CD8-positive, alpha-beta memory T cell (primary cell): Measurements from ENCODE around the gene FBH1. TPM values are rescaled to one million over a fixed set of nuclear protein-coding genes. Genes with fewer than 3 reads are reported as not detected.

ENCODE experiments used
- CTCF ChIA-PET: fragments of 350-600 bp; sonication (Branson Sonifier 250); formaldehyde crosslinking; loops from one replicate; lab custom pipeline; 2021; ENCODE audit warnings: antibody characterized with exemption; lab: Charles Lee
- POLR2A ChIA-PET: fragments of 350-600 bp; sonication (Branson Sonifier 250); formaldehyde crosslinking; loops from one replicate; lab custom pipeline; 2021; ENCODE audit warnings: antibody characterized with exemption; lab: Charles Lee
- DNase-seq, 5 donors: peaks; one replicate each; pipeline versions ENCODE4 v3.0.0 to v3.0.0-alpha.2; 2020 to 2022; ENCODE audit warnings: mixed read lengths in 1 of 5
- H3K27ac ChIP-seq: one replicate; pipeline ENCODE4 v1.7.0; 2013; ENCODE audit warnings: low read depth, mild to moderate bottlenecking, low read length, moderate library complexity
- H3K27me3 ChIP-seq: 2 replicates; pipeline ENCODE4 v1.7.0; 2013; ENCODE audit warnings: low read length, mild to moderate bottlenecking; ENCODE audit not compliant: insufficient read depth, poor library complexity, severe bottlenecking
- H3K36me3 ChIP-seq: 2 replicates; pipeline ENCODE4 v1.7.0; 2013; ENCODE audit warnings: mild to moderate bottlenecking, low read length, moderate library complexity; ENCODE audit not compliant: insufficient read depth
- H3K4me1 ChIP-seq: 2 replicates; pipeline ENCODE4 v1.7.0; 2013; ENCODE audit warnings: mild to moderate bottlenecking, low read length, moderate library complexity; ENCODE audit not compliant: insufficient read depth
- H3K4me3 ChIP-seq: 2 replicates; pipeline ENCODE4 v1.7.0; 2013; ENCODE audit warnings: mild to moderate bottlenecking, low read length
- H3K9me3 ChIP-seq: 2 replicates; pipeline ENCODE4 v1.7.0; 2013; ENCODE audit warnings: mild to moderate bottlenecking, low read length
- H3K27ac Mint-ChIP-seq, 8 donors: one replicate each; pipeline ENCODE4 v1.8.0; 2020 to 2021; ENCODE audit warnings: mixed read lengths in 8 of 8, mild to moderate bottlenecking in 6 of 8, inconsistent platforms in 3 of 8, moderate library complexity in 3 of 8
- H3K27me3 Mint-ChIP-seq, 2 donors: one replicate each; pipeline ENCODE4 v1.8.0; 2020 to 2021; ENCODE audit warnings: mixed read lengths in 2 of 2, mild to moderate bottlenecking in 1 of 2, moderate library complexity in 1 of 2
- H3K36me3 Mint-ChIP-seq, 3 donors: one replicate each; pipeline ENCODE4 v1.8.0; 2020 to 2021; ENCODE audit warnings: mixed read lengths in 3 of 3, inconsistent platforms in 1 of 3, mild to moderate bottlenecking in 1 of 3
- H3K4me1 Mint-ChIP-seq, 3 donors: one replicate each; pipeline ENCODE4 v1.8.0; 2020 to 2021; ENCODE audit warnings: mixed read lengths in 3 of 3, inconsistent platforms in 1 of 3, mild to moderate bottlenecking in 1 of 3
- H3K4me3 Mint-ChIP-seq, 7 donors: one replicate each; pipeline ENCODE4 v1.8.0; 2020 to 2021; ENCODE audit warnings: mixed read lengths in 7 of 7, mild to moderate bottlenecking in 6 of 7, moderate library complexity in 4 of 7, inconsistent platforms in 2 of 7
- H3K9me3 Mint-ChIP-seq, 5 donors: one replicate each; pipeline ENCODE4 v1.8.0; 2020 to 2022; ENCODE audit warnings: mixed read lengths in 5 of 5, mild to moderate bottlenecking in 3 of 5, moderate library complexity in 2 of 5, inconsistent platforms in 1 of 5
- polyA plus RNA-seq: library from polyadenylated mRNA; unstranded; fragments of 300-500 nt; fragmentation: Illumina TruSeq; gene quantifications from one replicate; pipeline ENCODE4 v1.2.3, GENCODE V29; 2021
- total RNA-seq, 2 experiments: library from RNA; stranded (reverse); gene quantifications; one replicate each; pipeline ENCODE4 v1.2.3, GENCODE V29; 2021

FBH1 gene
- total and polyA plus RNA-seq, 3 experiments from 2014 or later = 58.7 to 82.2 (median 59.3) TPM

DNA sequence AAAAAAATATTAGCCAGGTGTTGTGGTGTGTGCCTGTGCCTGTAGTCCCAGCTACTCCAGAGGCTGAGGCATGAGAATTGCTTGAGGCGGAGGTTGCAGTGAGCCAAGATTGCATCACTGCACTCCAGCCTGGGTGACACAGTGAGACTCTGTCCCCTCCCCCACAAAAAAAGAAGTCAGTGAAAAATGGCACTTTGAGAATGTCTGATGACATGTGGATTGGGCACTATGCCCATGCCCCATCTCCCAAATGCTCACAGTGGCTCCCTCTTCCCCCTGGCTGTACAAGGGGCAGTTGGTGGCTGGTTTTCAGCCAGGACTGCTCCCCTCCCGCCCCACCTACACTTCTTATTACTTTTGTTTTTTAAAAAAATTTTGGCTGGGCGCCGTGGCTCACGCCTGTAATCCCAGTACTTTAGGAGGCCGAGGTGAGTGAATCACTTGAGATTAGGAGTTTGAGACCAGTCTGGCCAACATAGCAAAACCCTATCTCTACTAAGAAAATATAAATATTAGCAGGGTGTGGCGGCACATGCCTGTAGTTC, 61.2 kb downstream of the FBH1 start:
- Mint-ChIP-seq H3K27me3 (no peaks in the 10 kb centered on the region), H3K9me3 (no peaks in the 10 kb centered on the region), H3K36me3 (peaks cover 0 to 32% (median 4%) of the 10 kb centered on the region in 3 donors), H3K27ac (peak overlapping the region in 1 of 8 donors; percentile 58), H3K4me1 (peaks cover 0 to 1% (median under 1%) of the 10 kb centered on the region in 3 donors), H3K4me3 (no peak overlapping the region)
- Histone ChIP-seq H3K27ac (no peak overlapping the region), H3K9me3 (no peaks in the 10 kb centered on the region), H3K4me3 (no peak overlapping the region), H3K27me3 (no peaks in the 10 kb centered on the region), H3K36me3 (no peaks in the 10 kb centered on the region), H3K4me1 (no peaks in the 10 kb centered on the region)
- no peak for DNase-seq
- CTCF ChIA-PET = interaction anchor here (0.7 to 1.0 kb wide), 2 partner anchors 11 to 504 kb away, joined by 3 to 5 read pairs; no protein-coding TSS in a partner anchor
- POLR2A ChIA-PET = no interaction called here

DNA sequence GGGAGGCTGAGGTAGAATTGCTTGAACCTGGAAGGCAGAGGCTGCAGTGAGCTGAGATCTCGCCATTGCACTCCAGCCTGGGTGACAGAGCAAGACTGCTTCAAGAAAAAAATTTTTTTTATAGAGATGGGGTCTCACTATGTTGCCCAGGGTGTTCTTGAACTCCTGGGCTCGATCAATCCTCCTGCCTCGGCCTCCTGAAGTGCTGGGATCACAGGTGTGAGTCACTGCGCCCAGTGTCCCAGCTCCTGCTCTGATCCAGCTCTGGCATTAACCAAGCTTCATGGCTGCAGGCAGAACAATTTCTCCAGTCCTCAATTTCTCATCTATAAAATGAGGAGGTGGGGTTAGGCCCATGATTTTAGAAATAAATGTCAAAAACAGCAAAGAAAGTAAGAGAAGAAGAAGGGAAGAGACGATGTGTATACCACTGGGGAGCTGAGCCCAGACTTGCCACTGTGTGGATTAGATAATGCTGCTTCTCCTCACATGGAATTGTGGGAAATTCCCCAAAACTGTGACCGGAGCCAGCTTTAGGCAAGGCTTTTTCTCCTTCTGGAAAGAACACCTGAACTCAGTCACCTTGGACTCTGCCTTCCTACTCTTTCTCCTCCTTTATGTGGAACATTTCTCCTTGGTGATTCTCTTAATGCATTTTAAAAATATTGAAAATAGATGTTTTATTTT, 61.8 kb downstream of the FBH1 start:
- no peaks in the 10 kb centered on the region for H3K9me3 Mint-ChIP-seq
- Histone ChIP-seq H3K27me3 (no peaks in the 10 kb centered on the region), H3K27ac (no peak overlapping the region), H3K4me3 (no peak overlapping the region), H3K4me1 (no peaks in the 10 kb centered on the region), H3K36me3 (no peaks in the 10 kb centered on the region), H3K9me3 (no peaks in the 10 kb centered on the region)
- H3K27ac Mint-ChIP-seq = peak overlapping the region in 1 of 8 donors; percentile 40
- H3K27me3 Mint-ChIP-seq = no peaks in the 10 kb centered on the region
- DNase-seq = no peak
- CTCF ChIA-PET = no interaction called here
- H3K4me1 Mint-ChIP-seq = no peaks in the 10 kb centered on the region
- H3K36me3 Mint-ChIP-seq = peaks cover 0 to 38% (median 4%) of the 10 kb centered on the region in 3 donors
- no peak overlapping the region for H3K4me3 Mint-ChIP-seq
- POLR2A ChIA-PET = no interaction called here

DNA sequence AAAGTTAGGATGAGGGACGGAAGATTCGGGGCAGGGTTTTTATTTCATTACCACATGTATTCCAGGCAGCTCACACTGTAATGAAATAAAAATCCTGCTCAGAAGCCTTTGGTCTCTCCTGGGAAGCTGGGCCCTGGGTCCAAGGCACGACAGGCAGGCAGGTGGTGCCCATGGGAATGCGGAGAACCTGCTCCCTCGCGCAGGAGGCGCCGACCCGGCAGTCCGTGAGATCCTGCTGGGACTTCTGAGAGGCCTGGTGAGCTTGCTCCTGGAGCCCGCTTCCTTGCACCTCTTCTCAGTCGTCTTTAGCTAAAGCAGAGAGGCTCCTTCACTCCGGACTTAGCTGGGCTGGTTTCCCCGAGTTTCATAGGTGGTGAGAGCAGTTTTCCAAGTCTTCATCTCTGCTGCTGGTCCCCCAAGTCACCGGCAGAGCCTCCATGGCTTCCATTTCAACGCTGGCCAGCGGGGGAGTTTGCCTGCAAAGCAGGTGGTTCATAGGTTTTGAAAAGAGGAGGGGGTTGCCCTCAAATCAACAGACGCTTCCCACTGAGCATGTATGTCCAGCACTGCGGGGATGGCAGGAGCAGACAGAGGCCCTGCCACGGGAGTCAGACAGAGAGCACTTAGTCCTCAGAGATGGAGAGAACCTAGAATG, 62.8 kb downstream of the FBH1 start:
- Mint-ChIP-seq H3K27ac (peak overlapping the region in 3 of 8 donors; percentile 19 to 77 (median 58)), H3K36me3 (peaks cover 0 to 40% (median 4%) of the 10 kb centered on the region in 3 donors), H3K9me3 (no peaks in the 10 kb centered on the region), H3K4me1 (no peaks in the 10 kb centered on the region), H3K4me3 (no peak overlapping the region), H3K27me3 (no peaks in the 10 kb centered on the region)
- Histone ChIP-seq H3K4me1 (no peaks in the 10 kb centered on the region), H3K27me3 (no peaks in the 10 kb centered on the region), H3K9me3 (no peaks in the 10 kb centered on the region), H3K36me3 (no peaks in the 10 kb centered on the region), H3K27ac (no peak overlapping the region), H3K4me3 (no peak overlapping the region)
- CTCF ChIA-PET = interaction anchor here (1.0 kb wide), 1 partner anchor 133 kb away, joined by 3 read pairs; no protein-coding TSS in a partner anchor
- no peak for DNase-seq
- POLR2A ChIA-PET = no interaction called here

DNA sequence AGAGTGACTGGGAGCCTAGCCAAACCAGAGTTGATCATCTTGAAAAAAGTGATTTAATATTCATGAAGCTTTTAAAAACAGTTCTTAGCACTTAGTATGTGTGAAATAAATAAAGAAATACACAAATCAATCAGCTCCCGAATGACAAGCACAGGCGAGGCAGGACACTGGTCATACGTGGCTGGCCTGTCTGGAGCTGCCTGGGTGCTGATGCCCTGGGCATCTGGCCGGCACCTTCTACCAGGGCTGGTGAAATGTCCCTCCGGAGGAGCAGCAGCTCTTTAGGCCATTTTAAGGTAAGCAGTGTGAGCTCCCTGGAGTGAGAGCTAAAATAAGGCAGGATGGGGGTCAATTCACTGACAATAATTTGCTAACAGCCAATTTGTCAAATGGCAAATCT, 63.6 kb downstream of the FBH1 start:
- CTCF ChIA-PET = no interaction called here
- no peak overlapping the region for H3K4me3 ChIP-seq
- no peaks in the 10 kb centered on the region for H3K9me3 ChIP-seq
- POLR2A ChIA-PET = no interaction called here
- H3K4me1 ChIP-seq = no peaks in the 10 kb centered on the region
- H3K36me3 ChIP-seq = no peaks in the 10 kb centered on the region
- H3K27me3 ChIP-seq = no peaks in the 10 kb centered on the region
- Mint-ChIP-seq H3K4me3 (no peak overlapping the region), H3K27ac (peak overlapping the region in 2 of 8 donors; percentile 11 to 77), H3K27me3 (no peaks in the 10 kb centered on the region), H3K36me3 (peaks cover 0 to 47% (median 4%) of the 10 kb centered on the region in 3 donors), H3K9me3 (no peaks in the 10 kb centered on the region), H3K4me1 (no peaks in the 10 kb centered on the region)
- no peak for DNase-seq
- no peak overlapping the region for H3K27ac ChIP-seq

DNA sequence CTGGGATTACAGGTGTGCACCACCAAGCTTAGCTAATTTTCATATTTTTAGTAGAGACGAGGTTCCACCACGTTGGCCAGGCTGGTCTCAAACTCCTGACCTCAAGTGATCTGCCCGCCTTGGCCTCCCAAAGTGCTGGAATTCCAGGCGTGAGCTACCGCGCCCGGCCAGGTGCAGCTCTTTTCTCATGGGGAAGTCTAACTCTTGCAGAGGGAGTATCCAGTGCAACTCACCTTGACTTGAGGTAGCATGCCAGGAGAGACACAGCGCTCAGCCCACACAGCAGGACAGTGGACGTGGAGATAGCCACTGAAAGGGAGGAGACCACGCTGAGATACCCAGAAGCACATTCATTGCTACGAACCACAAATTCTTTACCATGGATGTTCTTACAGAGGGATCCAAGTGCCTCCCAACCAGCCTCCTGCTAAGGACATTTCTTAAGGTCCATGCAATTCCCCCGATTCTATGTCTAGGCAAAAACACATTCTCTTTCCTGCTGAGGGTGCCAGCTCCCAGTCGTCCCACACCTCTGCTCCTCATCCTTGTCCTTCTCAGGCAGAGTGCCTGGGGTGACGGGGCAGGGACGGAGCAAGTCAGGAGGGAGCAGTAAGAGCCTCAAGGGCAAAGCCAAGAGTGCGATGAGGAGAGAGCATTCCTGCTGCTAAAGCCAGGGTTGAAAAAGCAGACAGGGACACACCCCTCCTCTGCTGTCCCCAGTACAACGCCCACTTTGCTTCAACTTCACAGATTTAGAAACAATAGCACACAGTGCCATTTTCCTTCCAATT, 66.3 kb downstream of the FBH1 start:
- Histone ChIP-seq H3K27ac (no peak overlapping the region), H3K27me3 (no peaks in the 10 kb centered on the region), H3K4me1 (no peaks in the 10 kb centered on the region), H3K9me3 (no peaks in the 10 kb centered on the region), H3K36me3 (no peaks in the 10 kb centered on the region), H3K4me3 (no peak overlapping the region)
- peaks cover 0 to 60% (median 10%) of the 10 kb centered on the region in 3 donors for H3K36me3 Mint-ChIP-seq
- H3K27ac Mint-ChIP-seq = peak overlapping the region in 1 of 8 donors; percentile 29
- H3K9me3 Mint-ChIP-seq = no peaks in the 10 kb centered on the region
- no peak for DNase-seq
- H3K4me3 Mint-ChIP-seq = no peak overlapping the region
- POLR2A ChIA-PET = no interaction called here
- H3K27me3 Mint-ChIP-seq = no peaks in the 10 kb centered on the region
- CTCF ChIA-PET = interaction anchor here (0.6 kb wide), 1 partner anchor 9 kb away, joined by 3 read pairs; no protein-coding TSS in a partner anchor
- H3K4me1 Mint-ChIP-seq = no peaks in the 10 kb centered on the region

DNA sequence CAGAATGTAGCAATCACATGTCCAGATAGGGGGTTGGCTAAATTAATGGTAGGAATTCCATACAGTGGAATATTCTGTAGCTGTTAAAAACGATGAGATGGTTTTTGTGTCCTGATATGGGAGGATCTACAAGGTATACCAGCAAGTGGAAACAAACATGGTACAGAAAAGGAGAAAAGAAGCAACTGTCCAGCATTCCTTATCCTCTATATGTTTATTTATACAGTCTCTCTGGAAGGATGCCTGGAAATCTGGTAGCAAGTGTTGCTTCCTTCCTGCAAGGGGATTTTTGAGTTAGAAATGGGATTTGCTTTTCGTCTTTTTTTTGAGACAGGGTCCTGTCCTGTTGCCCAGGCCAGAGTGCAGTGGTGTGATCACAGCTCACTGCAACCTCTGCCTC, 68.0 kb downstream of the FBH1 start:
- POLR2A ChIA-PET = no interaction called here
- peak overlapping the region in 1 of 8 donors; percentile 43 for H3K27ac Mint-ChIP-seq

DNA sequence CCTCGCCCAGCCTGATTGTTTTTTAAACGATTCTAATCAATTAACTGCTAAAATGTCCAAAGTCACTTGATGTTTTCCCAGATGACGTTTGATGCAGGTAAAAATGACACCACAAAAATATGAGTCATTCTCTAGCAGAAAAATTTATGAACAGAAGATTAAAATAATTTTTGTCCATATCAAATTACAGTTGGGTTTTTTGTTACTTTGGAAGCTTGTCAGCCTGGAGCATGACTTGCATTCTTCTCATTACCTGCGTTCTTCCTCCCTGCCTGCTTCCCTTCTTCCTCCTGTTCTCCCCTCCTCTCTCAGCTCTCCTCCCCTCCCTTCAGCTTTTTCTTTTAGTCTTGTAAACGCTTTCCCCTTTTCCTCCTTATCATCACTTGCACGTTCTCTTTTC, 68.6 kb downstream of the FBH1 start:
- Mint-ChIP-seq H3K27me3 (no peaks in the 10 kb centered on the region), H3K9me3 (no peaks in the 10 kb centered on the region), H3K27ac (peak overlapping the region in 1 of 8 donors; percentile 8), H3K4me1 (peaks cover 0 to 2% (median 0%) of the 10 kb centered on the region in 3 donors), H3K36me3 (peaks cover 0 to 65% (median 7%) of the 10 kb centered on the region in 3 donors), H3K4me3 (no peak overlapping the region)
- Histone ChIP-seq H3K4me1 (no peaks in the 10 kb centered on the region), H3K9me3 (no peaks in the 10 kb centered on the region), H3K27ac (no peak overlapping the region), H3K4me3 (no peak overlapping the region), H3K36me3 (no peaks in the 10 kb centered on the region), H3K27me3 (no peaks in the 10 kb centered on the region)
- no peak for DNase-seq
- POLR2A ChIA-PET = no interaction called here
- CTCF ChIA-PET = no interaction called here

More for the DNA sequence above, 68.0 kb downstream of the FBH1 start:
- Histone ChIP-seq H3K4me3 (no peak overlapping the region), H3K27ac (no peak overlapping the region), H3K36me3 (no peaks in the 10 kb centered on the region), H3K4me1 (no peaks in the 10 kb centered on the region), H3K27me3 (no peaks in the 10 kb centered on the region), H3K9me3 (no peaks in the 10 kb centered on the region)
- DNase-seq = no peak
- CTCF ChIA-PET = no interaction called here
- no peak overlapping the region for H3K4me3 Mint-ChIP-seq
- H3K4me1 Mint-ChIP-seq = peaks cover 0 to 2% (median 0%) of the 10 kb centered on the region in 3 donors
- H3K9me3 Mint-ChIP-seq = no peaks in the 10 kb centered on the region
- no peaks in the 10 kb centered on the region for H3K27me3 Mint-ChIP-seq
- peaks cover 0 to 65% (median 7%) of the 10 kb centered on the region in 3 donors for H3K36me3 Mint-ChIP-seq
